ENCODE results near the gene KLHL12. TPM values are rescaled to one million over a fixed set of nuclear protein-coding genes. Genes with fewer than 3 reads are reported as not detected.

The KLHL12 gene
- total and polyA plus RNA-seq, 8 donors, result 26.6 to 40.0 (median 35.6) TPM

- no peak for TF ChIP-seq CTCF (IDR thresholded peaks at IDR 0.05)
These were observed 72.2 kb downstream of the KLHL12 start for GRCh38 chr1:202854787-202855186.

GRCh38 chr1:202852163-202852904 is 74.7 kb downstream of the KLHL12 start:
- ATAC-seq (peak; percentile 87), DNase-seq (peak in 1 of 4 donors; percentile 33)
- H3K27me3 ChIP-seq, result no peaks in the 10 kb centered on the region
- H3K9me3 ChIP-seq, result no peaks in the 10 kb centered on the region
- TF ChIP-seq CTCF (IDR thresholded peaks at IDR 0.05), result peak; percentile 26 to 32
- no peaks in the 10 kb centered on the region for H3K36me3 ChIP-seq
- H3K27ac ChIP-seq, result no peak overlapping the region
- H3K4me1 ChIP-seq, result no peaks in the 10 kb centered on the region
- no peak overlapping the region for H3K4me3 ChIP-seq
- intact Hi-C loops (cut with DNase I), result no loop called here

More at GRCh38 chr1:202854787-202855186, 72.2 kb downstream of the KLHL12 start:
- Histone ChIP-seq H3K36me3 (no peaks in the 10 kb centered on the region), H3K27ac (no peak overlapping the region), H3K4me3 (no peak overlapping the region), H3K4me1 (peaks cover 0 to 18% of the 10 kb centered on the region in 2 donors), H3K9me3 (no peaks in the 10 kb centered on the region), H3K27me3 (no peaks in the 10 kb centered on the region)
- DNase-seq (no peak), ATAC-seq (no peak)
- intact Hi-C loops (cut with DNase I), result no loop called here

- no peak overlapping the region for H3K27ac ChIP-seq
- intact Hi-C loops (cut with DNase I), result no loop called here
- no peak for TF ChIP-seq CTCF (IDR thresholded peaks at IDR 0.05)
- no peaks in the 10 kb centered on the region for H3K36me3 ChIP-seq
- DNase-seq (no peak), ATAC-seq (peak; percentile 16)
- H3K4me1 ChIP-seq, result no peaks in the 10 kb centered on the region
- no peaks in the 10 kb centered on the region for H3K27me3 ChIP-seq
- no peak overlapping the region for H3K4me3 ChIP-seq
- H3K9me3 ChIP-seq, result no peaks in the 10 kb centered on the region
These were observed 76.3 kb downstream of the KLHL12 start for GRCh38 chr1:202850593-202851362.

- H3K27me3 ChIP-seq, result no peaks in the 10 kb centered on the region
- no peak for DNase-seq
- no peak for TF ChIP-seq CTCF (IDR thresholded peaks at IDR 0.05)
- no peak for ATAC-seq
- intact Hi-C loops (cut with DNase I), result no loop called here
- no peaks in the 10 kb centered on the region for H3K4me1 ChIP-seq
- no peak overlapping the region for H3K27ac ChIP-seq
- H3K4me3 ChIP-seq, result no peak overlapping the region
- no peaks in the 10 kb centered on the region for H3K9me3 ChIP-seq
- H3K36me3 ChIP-seq, result no peaks in the 10 kb centered on the region
These were observed 78.9 kb downstream of the KLHL12 start for GRCh38 chr1:202848191-202848542.

GRCh38 chr1:202844935-202845334 is 82.1 kb downstream of the KLHL12 start:
- intact Hi-C loops (cut with DNase I), result no loop called here
- H3K9me3 ChIP-seq, result no peaks in the 10 kb centered on the region
- no peaks in the 10 kb centered on the region for H3K36me3 ChIP-seq
- TF ChIP-seq CTCF (IDR thresholded peaks at IDR 0.05), result no peak
- H3K4me3 ChIP-seq, result no peak overlapping the region
- no peak for ATAC-seq
- no peak for DNase-seq
- no peak overlapping the region for H3K27ac ChIP-seq
- no peaks in the 10 kb centered on the region for H3K27me3 ChIP-seq
- H3K4me1 ChIP-seq, result no peaks in the 10 kb centered on the region
